Calu3 (cell line): ENCODE data around the gene OFD1. TPM values are rescaled to one million over a fixed set of nuclear protein-coding genes. Genes with fewer than 3 reads are reported as not detected.
A peak's percentile ranks its signal among the peaks of the same experiment; 100 is the strongest.

Experiments
- BruUV-seq: library from RNA; stranded (reverse); fragments of 400-500 nt; replicated peaks from 2 replicates; lab custom pipeline; 2021; lab: Mats Ljungman, UMichigan
- CTCF ChIA-PET: fragments of 300-600 bp; sonication (Branson Sonifier 250); formaldehyde crosslinking; loops from one replicate; lab custom pipeline; 2022; ENCODE audit warnings: antibody characterized with exemption; lab: Charles Lee
- DNase-seq: peaks from one replicate; pipeline ENCODE4 v3.0.0; 2022
- H3K27ac Mint-ChIP-seq: one replicate; pipeline ENCODE4 v1.8.0; 2022; ENCODE audit warnings: mixed read lengths; ENCODE audit not compliant: unreplicated experiment
- H3K27me3 Mint-ChIP-seq: one replicate; pipeline ENCODE4 v1.8.0; 2022; ENCODE audit warnings: mixed read lengths; ENCODE audit not compliant: unreplicated experiment
- H3K36me3 Mint-ChIP-seq: one replicate; pipeline ENCODE4 v1.8.0; 2022; ENCODE audit warnings: mild to moderate bottlenecking, moderate library complexity, mixed read lengths; ENCODE audit not compliant: insufficient read depth, unreplicated experiment
- H3K4me1 Mint-ChIP-seq: one replicate; pipeline ENCODE4 v1.8.0; 2022; ENCODE audit warnings: mild to moderate bottlenecking, low read depth, mixed read lengths; ENCODE audit not compliant: unreplicated experiment
- H3K4me3 Mint-ChIP-seq: one replicate; pipeline ENCODE4 v1.8.0; 2022; ENCODE audit warnings: mild to moderate bottlenecking, low read depth, moderate library complexity, mixed read lengths; ENCODE audit not compliant: unreplicated experiment
- H3K9me3 Mint-ChIP-seq: one replicate; pipeline ENCODE4 v1.8.0; 2022; ENCODE audit warnings: low read depth, mixed read lengths; ENCODE audit not compliant: unreplicated experiment
- CTCF ChIP-seq: fragments of 200-600 bp; IDR thresholded peaks from one replicate; pipeline ENCODE4 v1.8.0; 2022; ENCODE audit warnings: antibody characterized with exemption; ENCODE audit not compliant: unreplicated experiment
- intact Hi-C: fragments of 100-400 bp; cut with micrococcal nuclease; formaldehyde crosslinking; loops from one replicate; pipeline ENCODE4 v1.10.0; 2022; ENCODE audit not compliant: unreplicated experiment
- total RNA-seq: library from RNA; stranded (reverse); gene quantifications from 2 replicates; pipeline ENCODE4 v1.2.3, GENCODE V29; 2022

Gene OFD1
- total RNA-seq, 1 experiment from 2014 or later = 46.4 TPM

GRCh38 chrX:13691841-13692371, 42.6 kb upstream of the OFD1 start:
- intact Hi-C loops = loop anchor here (5.0 kb wide), 1 partner anchor 40 kb away; the partner anchor contains the start of genes OFD1 and TRAPPC2
- H3K4me3 Mint-ChIP-seq = peak overlapping the region; percentile 86
- peak overlapping the region; percentile 95 for H3K27ac Mint-ChIP-seq
- BruUV-seq = no TSS peak
- peaks cover 48% of the 10 kb centered on the region for H3K4me1 Mint-ChIP-seq
- no peaks in the 10 kb centered on the region for H3K27me3 Mint-ChIP-seq
- CTCF ChIA-PET = interaction anchor here (0.7 kb wide), 1 partner anchor 1789 kb away, joined by 8 read pairs; no protein-coding TSS in a partner anchor
- no peak for TF ChIP-seq CTCF
- peaks cover 65% of the 10 kb centered on the region for H3K36me3 Mint-ChIP-seq
- DNase-seq = peak; percentile 37
- H3K9me3 Mint-ChIP-seq = no peaks in the 10 kb centered on the region

GRCh38 chrX:13692771-13693231, 41.7 kb upstream of the OFD1 start:
- no peak for DNase-seq
- H3K36me3 Mint-ChIP-seq = peaks cover 65% of the 10 kb centered on the region
- CTCF ChIA-PET = interaction anchor here (0.8 to 1.2 kb wide), 3 partner anchors 24 to 42 kb away, joined by 3 to 4 read pairs (median 3); partner anchors contain the start of genes OFD1 and TRAPPC2
- intact Hi-C loops = loop anchor here (5.0 kb wide), 1 partner anchor 40 kb away; the partner anchor contains the start of genes OFD1 and TRAPPC2
- no TSS peak for BruUV-seq
- peaks cover 56% of the 10 kb centered on the region for H3K4me1 Mint-ChIP-seq
- no peaks in the 10 kb centered on the region for H3K27me3 Mint-ChIP-seq
- peak overlapping the region; percentile 86 for H3K4me3 Mint-ChIP-seq
- TF ChIP-seq CTCF = no peak
- H3K27ac Mint-ChIP-seq = peak overlapping the region; percentile 95
- H3K9me3 Mint-ChIP-seq = no peaks in the 10 kb centered on the region

GRCh38 chrX:13693341-13693961, 41.1 kb upstream of the OFD1 start:
- Mint-ChIP-seq H3K4me1 (peaks cover 51% of the 10 kb centered on the region), H3K27ac (peak overlapping the region; percentile 95), H3K36me3 (peaks cover 62% of the 10 kb centered on the region), H3K9me3 (no peaks in the 10 kb centered on the region), H3K27me3 (no peaks in the 10 kb centered on the region), H3K4me3 (peak overlapping the region; percentile 86)
- intact Hi-C loops = loop anchor here (5.0 kb wide), 1 partner anchor 39 kb away; the partner anchor contains the start of genes OFD1 and TRAPPC2
- no TSS peak for BruUV-seq
- CTCF ChIA-PET = interaction anchor here (0.6 to 1.2 kb wide), 4 partner anchors 24 to 41 kb away, joined by 3 to 4 read pairs (median 3); partner anchors contain the start of genes OFD1 and TRAPPC2
- TF ChIP-seq CTCF = no peak
- DNase-seq = peak; percentile 47

- intact Hi-C loops = loop anchor here (5.0 kb wide), 1 partner anchor 38 kb away; the partner anchor contains the start of genes OFD1 and TRAPPC2
- CTCF ChIA-PET = no interaction called here
- peaks cover 57% of the 10 kb centered on the region for H3K4me1 Mint-ChIP-seq
- no peak for TF ChIP-seq CTCF
- DNase-seq = no peak
- no peaks in the 10 kb centered on the region for H3K27me3 Mint-ChIP-seq
- peak overlapping the region; percentile 88 for H3K27ac Mint-ChIP-seq
- H3K9me3 Mint-ChIP-seq = no peaks in the 10 kb centered on the region
- no TSS peak for BruUV-seq
- peaks cover 56% of the 10 kb centered on the region for H3K36me3 Mint-ChIP-seq
- H3K4me3 Mint-ChIP-seq = peak overlapping the region; percentile 86
These were observed 40.2 kb upstream of the OFD1 start for GRCh38 chrX:13694359-13694758.
